HepG2 (cell line): ENCODE measurements around the gene SYT1.

Experiments used
- FOXK2 ChIP-seq: fragments of 450-650 bp; IDR thresholded peaks from 2 replicates; pipeline ENCODE4 v1.6.1; 2016
- POLR2A ChIP-seq, 2 experiments: IDR thresholded peaks; 2 replicates each; pipeline ENCODE4 v1.6.1; 2011; ENCODE audit warnings: low read depth in 2 of 2, low read length in 2 of 2, mild to moderate bottlenecking in 1 of 2, moderate library complexity in 1 of 2; ENCODE audit not compliant: insufficient read depth in 1 of 2
- SMC3 ChIP-seq: IDR thresholded peaks from 2 replicates; pipeline ENCODE4 v1.6.1; 2011; ENCODE audit warnings: low read length, improper control_type of control experiment
- ZNF431 ChIP-seq: sonication (generic); formaldehyde crosslinking; IDR thresholded peaks from 2 replicates; pipeline ENCODE4 v1.9.0; 2022; ENCODE audit warnings: missing genetic modification reagents, low read depth, mild to moderate bottlenecking, borderline replicate concordance
- TF ChIP-seq, protein P1 (sequence below): sonication (generic); formaldehyde crosslinking; IDR thresholded peaks from 2 replicates; pipeline ENCODE4 v1.4.0; 2020; ENCODE audit warnings: mild to moderate bottlenecking, missing genetic modification reagents
- TF ChIP-seq, protein P2 (sequence below): sonication (generic); formaldehyde crosslinking; IDR thresholded peaks from 2 replicates; pipeline ENCODE4 v1.5.0; 2020; ENCODE audit warnings: mild to moderate bottlenecking, missing genetic modification reagents, moderate library complexity

DNA sequence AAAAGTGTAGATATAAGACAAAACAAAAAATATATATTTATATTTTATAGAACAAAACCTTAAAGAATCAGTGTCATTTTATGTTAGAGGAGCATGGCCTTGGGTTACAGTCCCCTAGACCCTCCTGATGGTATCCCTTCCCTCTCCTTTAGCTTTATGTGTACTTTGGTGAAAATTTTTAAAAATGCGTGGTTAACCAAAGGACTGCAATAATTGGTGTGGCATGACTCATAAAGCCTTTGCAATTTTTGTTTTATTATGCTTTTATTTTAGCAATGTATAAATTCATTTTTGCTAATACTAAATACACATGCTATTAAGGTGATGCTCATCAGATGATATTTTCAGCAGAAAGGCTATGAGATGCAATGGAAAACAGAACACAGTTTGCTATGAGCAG, 264.4 kb downstream of the SYT1 start:
- TF ChIP-seq FOXK2 (no peak), SMC3 (no peak), ZNF431 (CRISPR knock-in tag) (no peak), POLR2A (IDR thresholded peaks at IDR 0.05; ENCODE audit: insufficient read depth in 1 of 2, low read depth in 2 of 2, low read length in 2 of 2) (no peak)
- TF ChIP-seq, protein P1, sequence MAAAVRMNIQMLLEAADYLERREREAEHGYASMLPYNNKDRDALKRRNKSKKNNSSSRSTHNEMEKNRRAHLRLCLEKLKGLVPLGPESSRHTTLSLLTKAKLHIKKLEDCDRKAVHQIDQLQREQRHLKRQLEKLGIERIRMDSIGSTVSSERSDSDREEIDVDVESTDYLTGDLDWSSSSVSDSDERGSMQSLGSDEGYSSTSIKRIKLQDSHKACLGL = no peak
- TF ChIP-seq, protein P2, sequence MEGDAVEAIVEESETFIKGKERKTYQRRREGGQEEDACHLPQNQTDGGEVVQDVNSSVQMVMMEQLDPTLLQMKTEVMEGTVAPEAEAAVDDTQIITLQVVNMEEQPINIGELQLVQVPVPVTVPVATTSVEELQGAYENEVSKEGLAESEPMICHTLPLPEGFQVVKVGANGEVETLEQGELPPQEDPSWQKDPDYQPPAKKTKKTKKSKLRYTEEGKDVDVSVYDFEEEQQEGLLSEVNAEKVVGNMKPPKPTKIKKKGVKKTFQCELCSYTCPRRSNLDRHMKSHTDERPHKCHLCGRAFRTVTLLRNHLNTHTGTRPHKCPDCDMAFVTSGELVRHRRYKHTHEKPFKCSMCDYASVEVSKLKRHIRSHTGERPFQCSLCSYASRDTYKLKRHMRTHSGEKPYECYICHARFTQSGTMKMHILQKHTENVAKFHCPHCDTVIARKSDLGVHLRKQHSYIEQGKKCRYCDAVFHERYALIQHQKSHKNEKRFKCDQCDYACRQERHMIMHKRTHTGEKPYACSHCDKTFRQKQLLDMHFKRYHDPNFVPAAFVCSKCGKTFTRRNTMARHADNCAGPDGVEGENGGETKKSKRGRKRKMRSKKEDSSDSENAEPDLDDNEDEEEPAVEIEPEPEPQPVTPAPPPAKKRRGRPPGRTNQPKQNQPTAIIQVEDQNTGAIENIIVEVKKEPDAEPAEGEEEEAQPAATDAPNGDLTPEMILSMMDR (CRISPR knock-in tag) = no peak
